Stimulated activated CD4-positive, alpha-beta T cell treated with anti-CD3 and anti-CD28 coated beads, Interleukin-4, amount 100 ng/mL, for 48 hours (primary cell): Measurements from ENCODE around the gene RHOF.

ENCODE experiments used
- DNase-seq, 2 donors: peaks; one replicate each; pipeline ENCODE4 v3.0.0-alpha.2; 2020; ENCODE audit warnings: low read depth in 2 of 2

Gene RHOF, protein sequence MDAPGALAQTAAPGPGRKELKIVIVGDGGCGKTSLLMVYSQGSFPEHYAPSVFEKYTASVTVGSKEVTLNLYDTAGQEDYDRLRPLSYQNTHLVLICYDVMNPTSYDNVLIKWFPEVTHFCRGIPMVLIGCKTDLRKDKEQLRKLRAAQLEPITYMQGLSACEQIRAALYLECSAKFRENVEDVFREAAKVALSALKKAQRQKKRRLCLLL

DNA sequence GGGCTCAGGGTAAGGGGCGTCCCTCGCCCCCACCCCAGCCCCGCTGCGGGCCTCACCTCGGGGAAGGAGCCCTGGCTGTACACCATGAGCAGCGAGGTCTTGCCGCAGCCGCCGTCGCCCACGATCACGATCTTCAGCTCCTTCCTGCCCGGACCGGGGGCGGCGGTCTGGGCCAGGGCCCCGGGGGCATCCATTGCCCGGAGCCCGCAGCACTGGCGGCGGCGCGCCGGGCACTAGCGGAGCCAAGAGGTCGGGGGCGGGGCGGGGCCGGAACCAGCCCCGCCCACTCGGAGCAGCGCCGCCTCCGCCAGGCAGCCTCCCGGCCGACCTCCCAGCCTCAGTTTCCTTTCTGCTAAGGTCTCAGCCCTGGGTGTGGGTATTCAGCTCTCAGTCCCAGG lies at the start of gene RHOF:
Gene RHOF (minus strand): TSS at position 249 of the 398 bp plus-strand sequence. CDS start 55 bp downstream, at position 194.
- peak in 1 of 2 donors; percentile 66 for DNase-seq

DNA sequence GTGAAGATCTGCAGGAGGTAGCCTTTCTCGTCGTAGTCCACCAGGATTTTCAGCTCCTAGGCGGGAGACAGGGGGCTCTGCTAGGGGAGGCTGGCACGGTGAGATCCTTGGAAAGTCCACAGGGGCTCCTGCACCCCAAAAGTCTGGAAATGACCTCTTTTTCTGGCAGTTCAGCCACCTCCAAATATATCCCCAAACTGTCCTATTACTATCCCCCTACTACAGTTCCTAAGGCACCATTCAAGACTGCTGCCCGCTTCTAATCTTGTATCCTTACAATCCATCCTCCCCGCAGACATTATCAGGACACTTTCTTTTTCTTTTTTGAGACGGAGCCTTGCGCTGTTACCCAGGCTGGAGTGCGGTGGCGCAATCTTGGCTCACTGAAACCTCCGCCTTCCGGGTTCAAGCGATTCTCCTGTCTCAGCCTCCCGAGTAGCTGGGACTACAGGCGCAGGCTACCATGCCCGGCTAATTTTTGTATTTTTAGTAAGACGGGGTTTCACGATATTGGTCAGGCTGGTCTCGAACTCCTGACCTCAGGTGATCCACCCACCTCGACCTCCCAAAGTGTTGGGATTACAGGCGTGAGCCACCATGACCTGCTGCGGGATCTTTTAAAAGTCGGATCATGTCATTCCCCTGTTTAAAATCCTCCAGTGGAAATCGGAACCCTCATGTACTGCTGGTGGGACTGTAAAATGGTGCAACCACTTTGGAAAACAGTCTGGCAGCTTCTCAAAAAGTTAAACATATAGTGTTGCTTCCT lies 46.7 kb upstream of the RHOF start:
- DNase-seq = no peak

GRCh38 chr12:121839106-121839992 lies 45.9 kb upstream of the RHOF start:
- peak; percentile 100 for DNase-seq

GRCh38 chr12:121838126-121838525 lies 44.6 kb upstream of the RHOF start:
- DNase-seq = no peak

DNA sequence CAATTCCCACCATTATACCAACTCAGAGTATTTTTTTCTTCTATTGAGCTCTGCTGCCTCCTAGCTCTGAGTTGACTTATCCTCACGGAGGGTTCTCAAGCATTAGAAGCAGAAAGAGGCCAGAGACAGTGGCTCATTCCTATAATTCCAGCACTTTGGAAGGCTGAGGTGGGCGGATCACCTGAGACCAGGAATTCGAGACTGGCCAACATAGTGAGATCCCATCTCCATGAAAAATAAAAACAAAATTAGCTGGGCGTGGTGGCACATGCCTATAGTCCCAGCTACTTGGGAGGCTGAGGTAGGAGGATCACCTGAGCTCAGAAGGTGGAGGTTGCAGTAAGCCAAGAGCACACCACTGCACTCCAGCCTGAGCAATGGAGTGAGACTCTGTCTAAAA lies 44.2 kb upstream of the RHOF start:
- DNase-seq = no peak

GRCh38 chr12:121831571-121832245 lies 38.2 kb upstream of the RHOF start:
- DNase-seq = no peak

GRCh38 chr12:121830588-121831265 lies 37.2 kb upstream of the RHOF start:
- DNase-seq = no peak

DNA sequence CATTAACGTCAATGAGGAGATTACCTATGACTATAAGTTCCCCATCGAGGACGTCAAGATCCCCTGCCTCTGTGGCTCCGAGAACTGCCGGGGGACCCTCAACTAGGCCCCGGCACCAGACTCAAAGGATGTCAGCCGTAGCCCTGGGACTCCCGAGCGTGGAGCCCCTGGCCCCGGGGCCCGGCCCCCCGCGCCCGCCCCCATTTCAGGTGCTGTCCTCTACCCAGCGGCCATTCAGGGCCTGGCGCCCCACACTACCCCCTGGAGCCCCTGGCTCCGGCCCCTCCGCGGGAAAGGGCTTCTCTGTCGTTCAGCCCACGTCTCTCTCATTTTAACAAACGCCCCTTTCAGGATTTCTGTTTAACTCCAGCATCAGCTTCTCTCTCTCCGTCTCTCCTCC lies 36.6 kb upstream of the RHOF start:
- no peak for DNase-seq

DNA sequence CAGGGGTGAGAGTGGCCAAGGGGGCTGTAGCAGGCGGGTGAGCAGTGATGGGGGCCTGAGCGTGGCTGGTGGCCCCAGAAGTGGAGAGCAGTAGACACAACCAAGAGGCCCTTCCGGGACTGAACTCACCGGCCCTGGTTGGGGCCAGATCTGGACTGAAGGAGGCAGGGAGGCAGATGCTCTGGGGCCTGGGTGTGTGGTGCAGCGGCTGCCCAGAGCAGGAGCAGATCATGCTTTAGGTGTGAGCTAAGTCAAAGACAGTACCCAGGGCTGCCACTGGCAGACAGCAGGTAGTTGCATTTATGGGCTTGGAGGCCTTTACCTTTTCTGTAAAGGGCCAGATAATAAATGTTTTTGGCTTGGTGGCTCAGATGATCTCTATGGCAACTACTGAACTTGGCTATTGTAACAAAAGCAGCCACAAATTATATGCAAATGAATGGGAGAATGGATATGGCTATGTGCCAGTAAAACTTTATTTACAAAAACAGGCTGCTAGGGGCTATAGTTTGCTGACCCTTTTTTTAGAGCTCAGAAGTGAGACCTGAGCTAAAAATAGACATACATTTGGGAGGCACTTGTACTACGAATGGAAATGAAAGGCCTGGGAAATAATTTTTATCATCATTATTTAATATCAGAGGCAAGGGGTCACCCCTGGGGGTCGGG lies 35.9 kb upstream of the RHOF start:
- DNase-seq = no peak

- DNase-seq = no peak
Observed at GRCh38 chr12:121828826-121829225, 35.3 kb upstream of the RHOF start.

DNA sequence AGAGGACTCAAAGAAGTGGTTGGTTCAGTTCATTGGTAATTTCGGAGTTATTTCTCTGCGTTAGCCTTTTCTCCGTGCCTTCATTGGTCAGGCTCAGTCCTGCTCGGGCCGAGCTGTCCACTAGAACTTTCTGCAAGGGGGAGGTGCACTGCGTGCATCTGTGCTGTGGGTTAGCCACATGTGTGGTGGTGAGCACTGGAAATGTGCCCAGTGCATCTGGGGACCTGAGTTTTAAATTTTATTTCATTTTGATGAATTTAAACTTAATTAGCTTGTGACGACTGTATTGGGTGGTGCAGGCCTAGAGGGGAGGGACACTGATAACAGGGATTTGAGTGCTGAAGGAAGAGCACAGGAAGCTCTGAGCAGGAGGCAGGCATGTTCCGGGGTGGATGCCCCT lies 34.8 kb upstream of the RHOF start:
- no peak for DNase-seq

GRCh38 chr12:121827351-121828099 lies 34.0 kb upstream of the RHOF start:
- no peak for DNase-seq

DNA sequence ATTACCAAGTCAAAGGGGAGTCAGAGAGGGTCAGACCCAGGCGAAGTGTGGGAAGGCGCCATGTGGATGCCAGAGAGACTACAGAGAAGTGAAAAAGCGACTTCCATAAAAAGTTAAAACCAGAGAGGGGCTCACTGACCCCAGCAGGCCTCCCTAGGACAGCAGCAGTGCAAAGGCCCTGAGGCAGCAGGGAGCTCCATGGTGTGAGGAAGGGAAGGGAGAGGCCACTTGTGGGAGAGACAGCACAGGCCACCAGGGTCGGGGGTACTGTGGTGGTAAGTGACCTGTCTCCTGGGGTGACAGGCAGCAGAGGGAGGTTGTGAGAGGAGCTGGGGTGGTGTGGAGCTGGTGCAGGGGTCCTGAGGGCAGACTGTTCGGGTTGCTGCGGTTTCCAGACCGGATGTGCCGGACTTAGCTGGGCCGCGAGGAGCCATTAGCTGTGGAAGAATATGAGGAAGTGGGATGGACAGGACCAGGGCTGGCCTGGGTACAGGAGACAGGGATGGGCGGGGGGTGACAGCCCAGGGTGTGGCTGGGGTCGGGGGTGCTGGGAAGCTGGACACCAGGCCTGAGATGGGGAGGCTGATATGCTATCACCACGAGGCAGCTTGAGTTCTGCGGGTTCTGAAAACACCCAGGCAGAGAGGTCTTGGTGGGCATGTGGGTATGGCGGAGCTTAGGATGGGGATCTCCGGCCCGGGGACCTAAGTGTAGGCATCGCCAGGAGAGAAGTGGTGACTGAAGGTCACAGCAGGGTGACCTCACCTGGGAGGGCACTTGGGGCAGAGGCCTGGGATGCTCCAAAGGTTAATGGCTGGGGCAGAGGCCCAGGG lies 33.0 kb upstream of the RHOF start:
- DNase-seq = no peak

DNA sequence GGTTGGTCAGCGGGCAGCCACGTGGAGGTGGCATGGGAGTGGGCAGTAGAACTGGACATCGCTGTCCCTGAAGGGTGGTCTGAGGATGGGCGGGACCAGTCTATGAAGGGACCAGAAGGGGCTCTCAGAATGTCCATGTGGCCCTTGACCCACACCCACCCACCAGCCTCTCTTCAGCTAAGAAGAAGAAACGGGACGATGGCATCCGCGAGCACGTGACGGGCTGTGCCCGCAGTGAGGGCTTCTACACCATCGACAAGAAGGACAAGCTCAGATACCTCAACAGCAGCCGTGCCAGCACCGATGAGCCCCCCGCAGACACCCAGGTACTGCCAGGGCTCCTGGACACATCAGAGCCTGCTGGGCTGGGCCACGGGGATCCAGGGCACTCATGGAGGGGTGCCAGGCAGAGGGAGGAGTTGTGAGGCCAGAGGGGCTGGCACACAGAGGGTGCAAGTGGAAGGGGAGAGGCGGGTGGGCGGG lies 31.6 kb upstream of the RHOF start:
- DNase-seq = no peak

DNA sequence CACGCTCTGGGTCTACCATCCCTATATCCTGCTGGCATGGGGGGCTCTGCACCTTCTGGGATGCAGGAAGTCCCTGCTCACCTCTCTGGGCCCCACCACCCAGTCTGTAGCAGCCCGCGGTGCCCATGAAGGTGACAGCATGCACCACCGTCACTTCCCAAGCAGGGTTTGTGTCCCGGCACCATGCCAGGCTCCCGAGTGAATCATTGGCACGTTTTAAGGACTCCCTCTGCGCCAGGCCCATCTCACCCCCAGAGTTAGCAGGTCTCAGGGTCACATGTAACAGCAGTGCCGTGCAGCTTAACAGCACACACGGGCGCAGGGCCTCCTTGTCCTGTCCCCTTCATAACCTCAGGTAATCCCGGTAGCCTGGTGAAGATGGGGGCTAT lies 30.2 kb upstream of the RHOF start:
- no peak for DNase-seq

DNA sequence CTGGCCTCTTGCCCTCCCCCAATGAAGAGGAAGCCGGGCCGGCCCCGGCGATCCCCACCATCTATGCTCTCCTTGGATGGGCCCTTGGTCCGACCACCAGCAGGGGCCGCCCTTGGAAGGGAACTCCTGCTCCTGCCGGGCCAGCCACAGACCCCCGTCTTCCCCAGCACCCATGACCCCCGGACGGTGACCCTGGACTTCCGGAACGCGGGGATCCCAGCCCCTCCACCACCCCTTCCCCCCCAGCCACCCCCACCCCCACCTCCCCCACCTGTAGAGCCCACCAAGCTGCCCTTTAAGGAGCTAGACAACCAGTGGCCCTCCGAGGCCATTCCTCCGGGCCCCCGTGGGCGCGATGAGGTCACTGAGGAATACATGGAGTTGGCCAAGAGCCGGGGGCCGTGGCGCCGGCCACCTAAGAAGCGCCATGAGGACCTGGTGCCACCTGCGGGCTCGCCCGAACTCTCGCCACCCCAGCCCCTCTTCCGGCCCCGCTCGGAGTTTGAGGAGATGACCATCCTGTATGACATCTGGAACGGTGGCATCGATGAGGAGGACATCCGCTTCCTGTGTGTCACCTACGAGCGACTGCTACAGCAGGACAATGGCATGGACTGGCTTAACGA lies 29.7 kb upstream of the RHOF start:
- DNase-seq = no peak

- DNase-seq = no peak
Observed at GRCh38 chr12:121822393-121823100, 29.1 kb upstream of the RHOF start.

DNA sequence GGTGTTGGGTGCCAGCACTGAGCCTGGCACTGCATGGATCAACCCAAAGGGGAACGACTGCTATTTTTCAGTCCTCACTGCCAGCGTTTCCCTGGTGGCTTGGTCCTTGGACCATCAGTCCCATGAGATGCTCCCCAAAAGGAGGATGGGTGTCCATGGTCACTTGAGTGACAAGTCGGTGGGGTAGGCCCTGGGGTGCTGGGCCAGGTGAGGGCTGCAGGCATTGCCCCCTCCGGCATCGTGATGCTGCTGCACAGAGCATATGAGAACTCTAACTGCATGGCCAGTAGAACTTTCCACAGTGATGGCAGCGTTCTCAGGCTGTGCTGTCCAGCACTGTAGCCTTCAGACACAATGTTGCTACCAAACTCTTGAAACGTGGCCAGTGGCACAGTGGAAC lies 26.6 kb upstream of the RHOF start:
- no peak for DNase-seq
